HCT116 (cell line): ENCODE results near the gene ZNF222. TPM values are rescaled to one million over a fixed set of nuclear protein-coding genes. Genes with fewer than 3 reads are reported as not detected.
A peak's percentile ranks its signal among the peaks of the same experiment; 100 is the strongest.

ENCODE experiments used
- EGR1 ChIP-seq: IDR thresholded peaks from 2 replicates; pipeline ENCODE4 v1.6.1; 2012; ENCODE audit warnings: low read depth
- ELF1 ChIP-seq: IDR thresholded peaks from 2 replicates; pipeline ENCODE4 v1.6.1; 2012; ENCODE audit warnings: low read depth, borderline replicate concordance
- FOSL1 ChIP-seq: IDR thresholded peaks from 2 replicates; pipeline ENCODE4 v1.6.1; 2012; ENCODE audit warnings: low read depth
- JUND ChIP-seq: IDR thresholded peaks from 2 replicates; pipeline ENCODE4 v1.6.1; 2012
- POLR2A ChIP-seq: IDR thresholded peaks from 2 replicates; pipeline ENCODE4 v1.7.0; 2011; ENCODE audit warnings: borderline replicate concordance; ENCODE audit not compliant: insufficient read depth, insufficient read length; ENCODE audit errors: extremely low read depth
- POLR2AphosphoS5 ChIP-seq: IDR thresholded peaks from 2 replicates; pipeline ENCODE4 v1.6.1; 2011; ENCODE audit warnings: mild to moderate bottlenecking, low read depth, low read length, moderate library complexity
- SIN3A ChIP-seq: IDR thresholded peaks from 2 replicates; pipeline ENCODE4 v1.6.1; 2012; ENCODE audit warnings: low read depth
- SP1 ChIP-seq: IDR thresholded peaks from 2 replicates; pipeline ENCODE4 v1.6.1; 2012; ENCODE audit warnings: low read depth
- total RNA-seq: library from RNA; stranded (reverse); gene quantifications from one replicate; pipeline ENCODE4 v1.2.1, GENCODE V29; 2021; ENCODE audit not compliant: unreplicated experiment
- TF ChIP-seq, protein P1 (sequence below): IDR thresholded peaks from 2 replicates; pipeline ENCODE4 v1.6.1; 2011; ENCODE audit warnings: mild to moderate bottlenecking, low read length, moderate library complexity; ENCODE audit not compliant: insufficient replicate concordance; ENCODE audit errors: extremely low read depth
- TF ChIP-seq, protein P2 (sequence below): IDR thresholded peaks from 2 replicates; pipeline ENCODE4 v1.6.1; 2012; ENCODE audit warnings: low read depth
- TF ChIP-seq, protein P3 (sequence below): IDR thresholded peaks from 2 replicates; pipeline ENCODE4 v1.6.1; 2012

The ZNF222 gene
- total RNA-seq, 1 experiment from 2014 or later: 3.0 TPM

DNA sequence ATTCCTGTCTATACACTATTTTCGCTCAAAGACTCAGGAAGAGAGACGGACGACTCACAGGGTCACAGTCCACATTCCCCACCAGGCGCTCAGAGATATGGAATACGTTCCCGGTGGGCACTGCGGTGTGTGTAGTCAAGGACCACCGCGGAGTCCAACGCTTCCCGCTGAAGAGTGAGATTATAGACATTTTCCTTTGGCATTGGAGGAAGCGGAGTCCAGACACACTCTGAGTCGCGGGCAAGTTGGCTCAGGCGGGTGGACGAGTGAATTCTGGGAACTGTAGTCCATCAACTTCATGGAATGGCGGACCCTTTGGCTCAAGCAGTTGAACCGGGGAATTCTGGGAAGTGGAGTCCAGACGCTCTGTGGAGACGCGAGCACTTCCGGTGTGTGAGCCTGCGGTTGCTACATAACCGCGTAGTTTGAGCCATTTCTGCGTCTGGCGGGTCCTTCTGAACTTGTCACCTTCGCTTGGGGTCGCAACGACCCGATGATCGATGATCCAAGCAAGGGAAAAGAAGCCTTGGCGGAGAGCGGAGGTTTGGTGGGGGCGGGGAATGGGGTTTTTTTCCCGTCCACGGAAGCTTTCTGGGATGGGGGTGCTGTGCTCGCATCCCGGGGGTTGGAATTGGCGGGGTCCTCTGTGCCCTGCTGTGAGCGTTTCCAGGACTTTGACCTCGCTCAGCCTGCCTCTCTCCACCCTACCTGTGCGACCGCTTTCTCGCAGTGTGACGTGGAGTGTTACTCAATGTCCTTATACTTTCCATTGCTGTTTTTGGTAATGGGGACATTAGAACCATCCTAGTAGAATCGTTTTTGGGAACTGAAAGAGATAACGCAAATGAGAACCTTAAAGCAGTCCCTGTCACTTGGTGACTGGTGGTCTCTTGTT lies 22.4 kb upstream of the ZNF222 start, which contains the start of gene ZNF230 (continued):
- TF ChIP-seq, protein P1, sequence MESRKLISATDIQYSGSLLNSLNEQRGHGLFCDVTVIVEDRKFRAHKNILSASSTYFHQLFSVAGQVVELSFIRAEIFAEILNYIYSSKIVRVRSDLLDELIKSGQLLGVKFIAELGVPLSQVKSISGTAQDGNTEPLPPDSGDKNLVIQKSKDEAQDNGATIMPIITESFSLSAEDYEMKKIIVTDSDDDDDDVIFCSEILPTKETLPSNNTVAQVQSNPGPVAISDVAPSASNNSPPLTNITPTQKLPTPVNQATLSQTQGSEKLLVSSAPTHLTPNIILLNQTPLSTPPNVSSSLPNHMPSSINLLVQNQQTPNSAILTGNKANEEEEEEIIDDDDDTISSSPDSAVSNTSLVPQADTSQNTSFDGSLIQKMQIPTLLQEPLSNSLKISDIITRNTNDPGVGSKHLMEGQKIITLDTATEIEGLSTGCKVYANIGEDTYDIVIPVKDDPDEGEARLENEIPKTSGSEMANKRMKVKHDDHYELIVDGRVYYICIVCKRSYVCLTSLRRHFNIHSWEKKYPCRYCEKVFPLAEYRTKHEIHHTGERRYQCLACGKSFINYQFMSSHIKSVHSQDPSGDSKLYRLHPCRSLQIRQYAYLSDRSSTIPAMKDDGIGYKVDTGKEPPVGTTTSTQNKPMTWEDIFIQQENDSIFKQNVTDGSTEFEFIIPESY: no peak
- TF ChIP-seq POLR2A: no peak
- no peak for TF ChIP-seq JUND
- TF ChIP-seq, protein P2, sequence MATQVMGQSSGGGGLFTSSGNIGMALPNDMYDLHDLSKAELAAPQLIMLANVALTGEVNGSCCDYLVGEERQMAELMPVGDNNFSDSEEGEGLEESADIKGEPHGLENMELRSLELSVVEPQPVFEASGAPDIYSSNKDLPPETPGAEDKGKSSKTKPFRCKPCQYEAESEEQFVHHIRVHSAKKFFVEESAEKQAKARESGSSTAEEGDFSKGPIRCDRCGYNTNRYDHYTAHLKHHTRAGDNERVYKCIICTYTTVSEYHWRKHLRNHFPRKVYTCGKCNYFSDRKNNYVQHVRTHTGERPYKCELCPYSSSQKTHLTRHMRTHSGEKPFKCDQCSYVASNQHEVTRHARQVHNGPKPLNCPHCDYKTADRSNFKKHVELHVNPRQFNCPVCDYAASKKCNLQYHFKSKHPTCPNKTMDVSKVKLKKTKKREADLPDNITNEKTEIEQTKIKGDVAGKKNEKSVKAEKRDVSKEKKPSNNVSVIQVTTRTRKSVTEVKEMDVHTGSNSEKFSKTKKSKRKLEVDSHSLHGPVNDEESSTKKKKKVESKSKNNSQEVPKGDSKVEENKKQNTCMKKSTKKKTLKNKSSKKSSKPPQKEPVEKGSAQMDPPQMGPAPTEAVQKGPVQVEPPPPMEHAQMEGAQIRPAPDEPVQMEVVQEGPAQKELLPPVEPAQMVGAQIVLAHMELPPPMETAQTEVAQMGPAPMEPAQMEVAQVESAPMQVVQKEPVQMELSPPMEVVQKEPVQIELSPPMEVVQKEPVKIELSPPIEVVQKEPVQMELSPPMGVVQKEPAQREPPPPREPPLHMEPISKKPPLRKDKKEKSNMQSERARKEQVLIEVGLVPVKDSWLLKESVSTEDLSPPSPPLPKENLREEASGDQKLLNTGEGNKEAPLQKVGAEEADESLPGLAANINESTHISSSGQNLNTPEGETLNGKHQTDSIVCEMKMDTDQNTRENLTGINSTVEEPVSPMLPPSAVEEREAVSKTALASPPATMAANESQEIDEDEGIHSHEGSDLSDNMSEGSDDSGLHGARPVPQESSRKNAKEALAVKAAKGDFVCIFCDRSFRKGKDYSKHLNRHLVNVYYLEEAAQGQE: no peak
- TF ChIP-seq SP1: peak; percentile 59
- no peak for TF ChIP-seq EGR1
- TF ChIP-seq, protein P3, sequence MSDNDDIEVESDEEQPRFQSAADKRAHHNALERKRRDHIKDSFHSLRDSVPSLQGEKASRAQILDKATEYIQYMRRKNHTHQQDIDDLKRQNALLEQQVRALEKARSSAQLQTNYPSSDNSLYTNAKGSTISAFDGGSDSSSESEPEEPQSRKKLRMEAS: peak; percentile 60
- TF ChIP-seq POLR2AphosphoS5: peak; percentile 46; the same call in 1 of the 2 replicates
- peak; percentile 76 for TF ChIP-seq SIN3A
- no peak for TF ChIP-seq FOSL1
- TF ChIP-seq ELF1: peak; percentile 93
